SK-N-MC (cell line): Measurements from ENCODE around the gene DNAJB6.

ENCODE experiments used
- EZH2 ChIP-seq: fragments of 200-600 bp; sonication (generic); IDR thresholded peaks from one replicate; pipeline ENCODE4 v1.6.1; 2017; ENCODE audit warnings: antibody characterized with exemption
- POLR2AphosphoS5 ChIP-seq: IDR thresholded peaks from 2 replicates; pipeline ENCODE4 v1.6.1; 2012; ENCODE audit warnings: mild to moderate bottlenecking, low read depth, low read length, borderline replicate concordance

DNA sequence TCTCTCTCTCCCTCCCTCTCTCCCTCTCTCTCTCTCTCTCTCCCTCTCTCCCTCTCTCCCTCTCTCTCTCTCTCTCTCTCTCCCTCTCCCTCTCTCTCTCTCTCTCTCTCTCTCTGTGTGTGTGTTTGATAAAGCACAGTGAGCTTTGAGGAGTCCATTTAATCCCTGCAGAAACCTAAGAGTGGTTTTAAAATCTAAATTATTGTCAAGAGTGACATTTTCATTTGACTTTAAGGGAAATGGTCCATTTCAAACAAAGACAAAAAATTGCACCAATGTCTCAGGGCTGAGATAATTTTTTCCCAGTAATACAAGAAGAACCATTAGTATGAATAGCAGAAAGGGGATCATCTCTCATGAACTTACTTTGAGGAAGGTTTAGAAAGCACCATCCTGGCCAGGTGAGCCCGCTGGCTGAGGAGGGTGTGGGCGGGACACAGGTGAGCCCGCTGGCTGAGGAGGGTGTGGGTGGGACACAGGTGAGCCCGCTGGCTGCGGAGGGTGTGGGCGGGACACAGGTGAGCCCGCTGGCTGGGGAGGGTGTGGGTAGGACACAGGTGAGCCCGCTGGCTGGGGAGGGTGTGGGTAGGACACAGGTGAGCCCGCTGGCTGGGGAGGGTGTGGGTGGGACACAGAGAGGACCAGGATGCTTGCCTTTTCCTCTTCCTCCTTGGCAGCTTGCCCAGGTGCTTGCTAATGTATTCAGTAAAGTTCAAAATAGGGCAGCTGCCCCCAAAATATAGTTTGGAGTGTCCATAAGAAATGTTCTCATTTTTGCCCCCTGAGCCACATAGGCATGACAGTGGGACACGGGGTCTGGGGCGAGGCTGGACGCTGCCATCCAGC is 125.0 kb downstream of the DNAJB6 start:
- TF ChIP-seq POLR2AphosphoS5 = no peak
- TF ChIP-seq EZH2 = no peak
